GM18858 (cell line): Measurements from ENCODE around the gene DCLK1.

Experiments used
- ATAC-seq: cut with Tn5 transposase; IDR thresholded peaks from one replicate; pipeline ENCODE4 v1.9.1; 2021; ENCODE audit not compliant: unreplicated experiment

The DCLK1 gene

DNA sequence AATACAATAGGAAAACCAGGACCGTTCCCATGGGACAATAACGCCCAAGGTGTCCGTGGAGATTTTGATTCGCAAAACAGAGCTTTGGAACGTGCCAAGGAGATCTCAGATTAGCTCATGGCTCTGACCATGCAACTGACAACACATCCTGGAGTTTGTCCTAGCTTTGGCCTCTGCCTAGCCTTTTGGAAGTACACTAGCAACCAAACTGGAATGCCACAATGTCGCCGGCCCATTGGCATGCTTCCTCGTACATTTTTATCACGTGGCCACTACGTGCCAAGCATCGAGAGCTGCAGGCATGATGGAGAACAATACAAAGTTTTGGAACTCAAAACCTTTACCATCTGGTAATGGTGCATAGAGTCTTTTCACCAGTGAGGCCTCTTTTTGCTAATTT, 256.5 kb downstream of the DCLK1 start:
- no peak for ATAC-seq

DNA sequence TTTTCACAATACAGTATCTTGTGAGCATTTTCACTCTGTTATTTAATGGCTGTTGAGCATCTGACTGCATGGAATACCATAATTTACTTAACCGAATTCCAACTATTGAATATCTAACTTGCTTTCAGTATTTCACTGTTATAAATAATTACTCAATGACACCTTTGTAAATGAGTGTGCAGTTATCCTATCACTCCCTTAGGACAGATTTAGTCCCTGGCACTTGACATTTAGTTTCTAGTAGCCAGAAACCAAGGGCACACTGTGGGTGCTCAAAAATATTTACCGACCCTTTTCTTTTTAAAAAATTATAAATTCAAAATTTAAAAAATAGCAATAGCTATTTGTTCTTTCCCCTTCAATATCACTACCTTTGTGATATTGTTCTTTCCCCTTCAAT, 258.8 kb downstream of the DCLK1 start:
- ATAC-seq = no peak

DNA sequence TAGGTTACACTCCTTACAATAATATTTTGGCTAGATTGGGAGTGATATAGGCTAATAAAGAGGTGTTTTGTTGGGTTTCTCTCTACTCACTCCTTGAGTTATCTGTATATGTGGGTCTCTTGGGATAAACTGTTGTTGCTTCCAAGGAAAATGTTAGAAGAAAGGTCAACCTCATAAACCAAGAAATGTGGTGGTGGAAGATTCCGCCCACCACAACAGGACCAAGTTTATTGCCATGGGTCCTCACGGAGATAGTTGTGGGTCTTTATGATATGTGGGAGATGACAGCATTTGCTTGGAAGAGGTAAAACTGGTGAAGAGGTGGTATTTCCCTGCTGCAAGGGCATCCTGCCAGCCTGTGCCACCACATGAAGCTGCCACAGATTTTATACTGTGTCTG, 259.6 kb downstream of the DCLK1 start:
- no peak for ATAC-seq

- no peak for ATAC-seq
Measured at GRCh38 chr13:35866801-35867200, 264.4 kb downstream of the DCLK1 start.

- ATAC-seq = no peak
Measured at GRCh38 chr13:35865341-35866240, 265.6 kb downstream of the DCLK1 start.

DNA sequence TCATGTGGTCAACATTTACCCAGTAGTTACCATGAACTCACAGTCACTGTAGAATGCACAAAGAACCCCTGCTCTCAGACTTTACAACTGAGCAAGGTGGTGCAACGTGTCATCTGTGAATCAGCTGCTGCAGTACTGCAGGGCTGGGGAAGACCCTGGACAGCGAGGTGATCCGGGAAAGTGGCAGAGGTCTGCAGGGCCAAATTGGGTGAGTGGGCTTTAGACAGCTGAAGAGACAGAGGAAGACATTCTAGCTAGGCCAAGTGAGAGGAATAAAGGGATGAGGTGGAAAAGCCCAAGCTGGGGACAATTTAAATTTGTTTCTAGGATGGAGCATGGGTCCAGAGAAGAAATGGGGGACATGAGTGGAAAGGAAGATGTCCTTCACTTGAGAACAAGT, 270.5 kb downstream of the DCLK1 start:
- no peak for ATAC-seq

DNA sequence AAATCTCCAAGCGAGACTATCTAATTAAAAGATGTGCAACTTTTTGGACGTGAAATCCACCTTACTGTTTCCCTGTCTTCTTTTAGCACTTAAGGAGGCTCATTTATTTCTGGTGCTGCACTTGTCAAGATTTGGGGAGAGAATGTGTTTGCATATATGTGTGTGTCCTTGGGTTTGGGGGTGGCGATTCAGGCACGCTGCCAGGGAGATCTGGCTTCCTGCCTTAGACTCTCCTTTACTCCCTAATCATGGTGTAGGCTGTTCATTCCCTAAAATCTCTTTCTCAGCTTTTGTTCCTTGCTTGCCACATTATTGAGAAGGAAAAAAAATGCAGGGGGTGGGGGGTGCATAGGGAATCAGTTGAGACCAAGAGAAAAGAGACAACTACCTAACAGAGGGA, 271.2 kb downstream of the DCLK1 start:
- ATAC-seq = no peak

DNA sequence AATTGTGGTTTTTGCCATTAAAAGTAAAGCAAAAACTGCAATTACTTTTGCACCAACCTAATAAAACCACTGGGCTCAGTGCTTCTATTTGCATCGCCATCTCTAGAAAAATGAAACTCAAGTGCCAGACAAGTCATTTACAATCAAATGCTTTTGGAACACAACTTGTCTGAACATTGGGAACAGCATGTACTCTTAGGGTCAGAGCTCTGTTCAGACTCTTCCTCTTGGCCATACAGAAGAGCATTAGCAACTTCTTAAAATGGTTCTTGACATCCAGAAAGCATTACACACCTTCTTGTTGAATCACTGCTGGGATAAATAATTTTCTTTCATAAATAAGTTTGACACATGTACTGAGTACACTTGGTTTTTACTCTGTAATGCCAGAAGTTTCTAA, 272.5 kb downstream of the DCLK1 start:
- ATAC-seq = no peak

DNA sequence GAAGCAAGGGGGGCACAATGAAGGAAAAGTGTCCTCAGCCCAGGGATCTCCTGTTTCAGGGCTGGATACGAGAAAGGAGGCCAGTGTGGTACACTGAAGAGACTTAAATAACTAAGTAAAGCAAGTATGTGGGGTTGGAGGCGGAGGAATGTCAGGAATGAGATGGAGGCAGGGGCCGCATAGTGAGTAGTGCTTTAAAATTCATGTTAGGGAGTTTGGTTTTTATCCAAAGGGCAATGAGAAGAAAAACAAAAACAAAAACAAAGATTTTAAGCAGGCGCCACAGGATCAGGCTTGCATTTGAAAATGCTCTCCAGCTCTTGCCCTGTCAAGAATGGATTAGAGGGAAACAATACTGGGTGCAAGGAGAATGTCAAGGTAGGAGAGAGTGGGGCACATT, 273.4 kb downstream of the DCLK1 start:
- ATAC-seq = no peak

GRCh38 chr13:35856721-35857364, 274.3 kb downstream of the DCLK1 start:
- no peak for ATAC-seq

DNA sequence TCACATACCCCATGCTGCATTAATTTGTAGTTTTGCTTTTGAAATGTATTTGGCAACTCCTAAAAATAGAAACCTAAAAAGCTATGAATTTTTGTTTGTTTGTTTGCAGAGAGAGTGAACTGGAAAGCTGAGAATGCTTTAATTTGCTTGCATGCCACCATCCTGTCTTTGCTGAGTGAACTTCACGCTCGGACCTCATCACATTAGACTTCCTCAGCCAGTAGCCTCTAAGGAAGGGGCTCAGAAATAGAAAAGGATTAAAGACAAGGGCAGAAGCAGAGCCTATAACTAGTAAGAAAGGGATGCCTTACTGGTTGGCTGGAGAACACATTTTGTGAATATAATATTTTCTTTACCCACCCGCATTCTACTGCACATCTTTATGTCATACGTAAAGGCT, 275.1 kb downstream of the DCLK1 start:
- no peak for ATAC-seq

GRCh38 chr13:35855531-35856019, 275.6 kb downstream of the DCLK1 start:
- no peak for ATAC-seq

DNA sequence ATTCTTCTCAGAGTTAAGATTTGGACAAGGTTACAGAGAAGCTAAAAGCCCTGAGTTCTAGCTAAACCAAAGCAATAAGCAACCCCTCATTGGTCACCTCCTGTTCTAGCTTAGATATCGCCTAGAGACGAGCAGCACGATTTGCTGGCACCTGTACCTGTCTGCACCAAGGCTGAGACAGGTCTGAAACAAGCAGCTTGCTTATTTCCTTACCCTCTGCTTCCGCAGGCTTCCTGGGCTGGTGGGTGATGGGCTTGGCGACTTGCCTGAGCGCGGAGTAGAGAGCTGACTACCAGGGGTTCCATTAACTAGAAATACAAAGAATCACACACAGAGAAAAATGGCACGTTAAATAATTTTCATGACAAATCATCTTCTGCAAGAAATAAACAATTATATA, 276.9 kb downstream of the DCLK1 start:
- no peak for ATAC-seq

- ATAC-seq = no peak
Measured at GRCh38 chr13:35851881-35852280, 279.3 kb downstream of the DCLK1 start.

GRCh38 chr13:35851356-35851755, 279.8 kb downstream of the DCLK1 start:
- ATAC-seq = no peak

DNA sequence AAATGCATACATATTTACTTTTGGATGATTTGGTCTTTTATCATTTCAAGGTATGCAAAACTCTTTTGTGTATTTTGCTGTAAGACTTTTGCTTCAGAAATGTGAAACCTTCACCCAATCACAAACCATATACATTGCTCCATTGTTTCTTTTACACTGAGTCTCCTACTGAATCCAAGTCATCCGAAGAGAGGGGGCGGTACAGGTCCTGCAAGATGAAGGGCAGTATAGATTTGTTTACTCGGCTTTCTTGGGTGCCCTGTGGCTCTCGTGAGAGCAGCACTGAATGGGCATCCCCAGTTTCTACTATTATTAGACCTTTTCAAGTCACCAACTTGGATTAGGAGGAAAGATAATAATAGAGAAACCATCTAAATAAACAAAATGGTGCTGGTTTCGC, 280.6 kb downstream of the DCLK1 start:
- no peak for ATAC-seq

DNA sequence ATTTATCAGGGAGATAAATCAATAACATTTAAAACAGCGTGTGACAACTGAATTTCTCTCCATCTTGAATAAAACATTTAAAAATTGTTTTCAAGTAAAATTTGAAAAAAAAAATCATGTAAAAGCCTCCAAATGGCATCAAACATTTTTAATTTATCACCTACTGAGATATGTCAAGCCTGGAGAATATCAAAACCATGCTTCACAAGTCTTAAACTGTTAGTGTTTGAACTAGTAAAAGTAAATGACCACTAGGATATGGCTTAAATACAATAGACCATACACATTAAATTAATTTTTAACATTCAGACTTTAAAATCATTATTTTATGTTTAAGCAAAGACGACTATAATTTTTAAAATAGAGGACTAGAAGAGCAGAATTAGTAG, 281.9 kb downstream of the DCLK1 start:
- ATAC-seq = no peak

DNA sequence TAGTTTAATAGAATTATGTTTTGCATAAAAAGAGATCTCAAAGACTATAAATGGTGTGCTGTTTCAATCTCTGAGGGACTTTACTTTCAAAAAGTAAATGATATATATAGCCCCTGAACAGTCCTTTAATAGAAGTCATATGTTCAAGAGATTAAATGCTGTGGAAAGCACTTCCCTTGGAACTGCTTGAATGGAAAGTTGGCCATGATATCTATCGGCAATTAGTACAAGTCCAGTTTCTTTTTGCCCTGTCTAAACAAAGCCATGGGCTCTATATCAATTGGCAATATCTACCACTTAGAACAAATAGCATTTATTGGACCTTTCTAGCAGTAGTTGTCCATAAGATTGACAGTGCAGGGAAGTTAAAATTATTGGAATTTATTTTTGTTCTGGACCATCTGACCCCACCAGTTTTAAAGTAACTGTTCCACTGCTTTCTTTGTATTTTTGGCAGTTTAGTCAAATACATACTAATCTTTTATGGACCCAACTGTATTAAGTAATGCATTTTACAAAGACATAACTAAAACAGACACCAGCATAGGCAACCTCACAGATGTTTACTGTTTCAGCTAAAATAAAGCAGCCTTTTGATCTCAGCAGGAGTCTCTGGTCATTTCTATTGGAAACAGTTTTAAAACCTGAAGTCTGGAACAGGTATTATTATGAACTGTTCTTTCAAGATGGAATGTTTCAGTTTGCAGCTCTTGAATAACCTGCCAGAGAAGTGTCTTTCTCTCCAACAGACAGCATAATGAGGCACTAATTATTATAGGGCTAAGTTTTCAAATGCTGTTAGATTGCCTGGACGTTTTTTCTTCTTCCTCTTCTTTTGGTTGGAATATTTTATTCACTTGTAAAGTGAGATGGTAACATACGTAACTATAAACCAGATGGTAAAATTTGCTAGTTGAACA, 282.6 kb downstream of the DCLK1 start:
- no peak for ATAC-seq

- ATAC-seq = no peak
Measured at GRCh38 chr13:35843272-35843671, 287.9 kb downstream of the DCLK1 start.

DNA sequence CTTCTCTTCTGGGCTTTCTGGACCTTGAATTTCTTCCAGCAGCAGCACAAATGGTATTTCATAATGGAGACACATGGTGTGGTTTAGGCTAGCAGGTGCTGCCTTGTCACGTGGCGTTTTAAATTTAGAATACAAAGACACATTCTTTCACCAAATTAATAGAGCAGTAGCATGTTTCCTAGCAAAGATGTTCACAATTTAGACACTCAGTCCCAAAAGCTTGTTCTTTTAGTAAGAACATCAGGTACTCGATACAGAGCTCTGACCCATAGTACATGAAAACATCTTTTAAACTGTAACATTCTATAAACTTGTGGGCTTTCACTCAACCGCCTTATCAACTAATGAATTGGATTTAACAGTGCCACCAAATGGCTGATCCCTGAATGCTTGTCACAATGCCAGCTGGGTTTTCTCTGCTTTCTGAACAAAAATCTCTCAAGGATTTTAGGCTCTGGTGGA, 290.1 kb downstream of the DCLK1 start:
- ATAC-seq = no peak

DNA sequence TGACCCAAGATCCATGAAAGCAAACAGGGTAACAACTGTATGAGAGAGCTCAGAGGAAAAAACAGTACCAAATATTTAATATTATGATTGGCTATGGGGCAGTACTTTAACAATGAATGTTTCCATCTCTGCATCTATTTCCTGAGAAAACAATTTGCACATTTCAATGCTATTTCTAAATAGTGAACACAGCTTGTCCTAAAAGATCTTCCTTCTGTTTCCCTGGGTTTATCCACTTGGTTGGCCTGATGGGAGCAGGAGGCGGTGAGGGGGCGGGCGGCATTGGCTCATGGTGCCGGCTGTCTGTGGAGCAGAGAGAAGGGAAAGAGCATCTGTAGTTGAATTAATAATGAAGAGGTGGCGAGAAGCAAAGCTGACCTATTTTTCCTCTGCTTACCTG, 291.4 kb downstream of the DCLK1 start:
- ATAC-seq = no peak
